Peyer's patch (tissue), 4 donors: Measurements from ENCODE around the gene POGLUT2.

Experiments used
- POLR2A ChIP-seq, 2 donors: fragments of 450-650 bp; IDR thresholded peaks; one replicate each; pipeline ENCODE4 v1.5.1; 2017; ENCODE audit warnings: antibody characterized with exemption in 2 of 2, mild to moderate bottlenecking in 2 of 2, moderate library complexity in 2 of 2
- TF ChIP-seq, protein P1 (sequence below), 6 experiments: fragments of 450-650 bp in 4 of 6; fragments of 200-600 bp in 2 of 6; sonication (generic) in 1 of 6; IDR thresholded peaks; one replicate each; pipeline ENCODE4 v1.5.1; 2017 to 2019; ENCODE audit warnings: antibody characterized with exemption in 6 of 6, mild to moderate bottlenecking in 3 of 6, moderate library complexity in 1 of 6

DNA sequence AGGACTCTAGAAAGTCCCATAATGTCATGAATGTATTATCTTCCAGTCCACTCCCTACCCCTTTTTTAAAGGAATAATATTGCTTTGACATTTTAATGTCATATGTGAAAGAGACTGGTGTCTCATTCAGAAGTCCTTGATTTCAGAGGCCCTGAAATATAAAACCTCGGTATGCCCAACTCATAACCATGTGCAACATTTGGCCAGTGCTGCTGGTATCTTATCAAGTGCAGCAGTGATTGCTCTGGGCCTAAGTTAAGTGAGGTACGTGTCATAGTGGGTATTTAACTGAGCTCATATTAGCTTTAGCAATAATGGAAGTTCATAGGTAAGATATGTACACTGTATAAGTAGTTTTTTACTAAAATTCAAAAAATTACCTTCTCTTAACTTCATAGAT is 39.9 kb downstream of the POGLUT2 start:
- TF ChIP-seq POLR2A (IDR thresholded peaks at IDR 0.05): no peak
- TF ChIP-seq, protein P1, sequence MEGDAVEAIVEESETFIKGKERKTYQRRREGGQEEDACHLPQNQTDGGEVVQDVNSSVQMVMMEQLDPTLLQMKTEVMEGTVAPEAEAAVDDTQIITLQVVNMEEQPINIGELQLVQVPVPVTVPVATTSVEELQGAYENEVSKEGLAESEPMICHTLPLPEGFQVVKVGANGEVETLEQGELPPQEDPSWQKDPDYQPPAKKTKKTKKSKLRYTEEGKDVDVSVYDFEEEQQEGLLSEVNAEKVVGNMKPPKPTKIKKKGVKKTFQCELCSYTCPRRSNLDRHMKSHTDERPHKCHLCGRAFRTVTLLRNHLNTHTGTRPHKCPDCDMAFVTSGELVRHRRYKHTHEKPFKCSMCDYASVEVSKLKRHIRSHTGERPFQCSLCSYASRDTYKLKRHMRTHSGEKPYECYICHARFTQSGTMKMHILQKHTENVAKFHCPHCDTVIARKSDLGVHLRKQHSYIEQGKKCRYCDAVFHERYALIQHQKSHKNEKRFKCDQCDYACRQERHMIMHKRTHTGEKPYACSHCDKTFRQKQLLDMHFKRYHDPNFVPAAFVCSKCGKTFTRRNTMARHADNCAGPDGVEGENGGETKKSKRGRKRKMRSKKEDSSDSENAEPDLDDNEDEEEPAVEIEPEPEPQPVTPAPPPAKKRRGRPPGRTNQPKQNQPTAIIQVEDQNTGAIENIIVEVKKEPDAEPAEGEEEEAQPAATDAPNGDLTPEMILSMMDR (IDR thresholded peaks at IDR 0.05): no peak
